ENCODE results near the gene MRPS18B. TPM values are rescaled to one million over a fixed set of nuclear protein-coding genes. Genes with fewer than 3 reads are reported as not detected.

MRPS18B gene
- total and polyA plus RNA-seq, 2 of the 13 experiments (the other 11 are each of a cell fraction or from before 2014, with no cell fraction given): 125 to 131 TPM

DNA sequence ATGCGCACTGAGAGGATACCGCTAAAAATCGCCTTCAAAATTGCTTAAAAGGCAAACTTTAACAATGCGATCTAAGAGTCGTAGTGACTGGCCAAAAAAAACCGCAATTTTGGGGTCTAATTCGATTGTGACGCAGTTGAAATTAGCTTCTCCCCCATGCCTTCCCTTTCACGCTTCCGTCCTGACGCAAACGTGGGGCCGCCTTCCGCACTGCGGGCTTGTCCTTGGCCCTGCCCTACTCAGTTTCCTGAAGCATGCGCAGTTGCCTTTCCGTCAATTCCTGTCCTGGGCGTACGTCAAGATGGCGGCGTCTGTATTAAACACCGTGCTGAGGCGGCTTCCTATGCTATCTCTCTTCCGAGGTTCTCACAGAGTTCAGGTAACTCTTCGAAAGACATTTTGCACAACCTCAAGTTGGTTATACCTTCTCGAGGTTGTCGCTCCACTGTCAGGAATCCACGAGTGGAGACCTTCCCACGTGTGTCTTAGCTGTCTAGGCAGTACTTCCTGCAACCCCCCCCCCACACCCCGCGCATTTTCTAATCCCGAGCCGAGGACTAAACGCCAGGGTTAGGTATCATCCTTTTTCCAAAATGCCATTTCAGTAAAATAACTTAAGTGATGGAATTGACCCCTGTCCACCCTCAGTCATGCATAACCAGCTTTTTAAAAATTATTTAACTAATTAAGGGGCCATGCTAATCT lies at the start of gene MRPS18B (continued):
- TF ChIP-seq ZNF609 (CRISPR knock-in tag; IDR thresholded peaks at IDR 0.05; ENCODE audit: borderline replicate concordance): peak; percentile 45; the same call in 1 of the 2 replicates
- peak; percentile 88; the same call in 1 of the 2 replicates for TF ChIP-seq BORCS8-MEF2B (CRISPR knock-in tag; IDR thresholded peaks at IDR 0.05)
- TF ChIP-seq CBX2 (IDR thresholded peaks at IDR 0.05; ENCODE audit: low read depth, low read length): no peak
- TF ChIP-seq CBX2 (CRISPR knock-in tag; IDR thresholded peaks at IDR 0.05; ENCODE audit: low read depth): no peak
- TF ChIP-seq RORA (CRISPR knock-in tag; IDR thresholded peaks at IDR 0.05): no peak
- peak; percentile 96 for TF ChIP-seq GMEB1 (CRISPR knock-in tag; IDR thresholded peaks at IDR 0.05; ENCODE audit: borderline replicate concordance)
- TF ChIP-seq DNMT1 (CRISPR knock-in tag; IDR thresholded peaks at IDR 0.05): no peak
- no peak for TF ChIP-seq ISX (CRISPR knock-in tag; conservative IDR thresholded peaks at IDR 0.05)
- TF ChIP-seq POGZ (CRISPR knock-in tag; IDR thresholded peaks at IDR 0.05): peak; percentile 6; the same call in 1 of the 2 replicates
- TF ChIP-seq FOXP1 (IDR thresholded peaks at IDR 0.05): no peak
- TF ChIP-seq FOXP1 (CRISPR knock-in tag; IDR thresholded peaks at IDR 0.05): no peak
- no peak for TF ChIP-seq ZNF709 (CRISPR knock-in tag; IDR thresholded peaks at IDR 0.05)
- peak; percentile 95 for TF ChIP-seq HNRNPLL (IDR thresholded peaks at IDR 0.05; ENCODE audit: low read depth, low read length, poor library complexity, severe bottlenecking)
- TF ChIP-seq MEIS1 (CRISPR knock-in tag; IDR thresholded peaks at IDR 0.05; ENCODE audit: borderline replicate concordance): no peak; the same call in 1 of the 2 replicates
- TF ChIP-seq THRA (CRISPR knock-in tag; IDR thresholded peaks at IDR 0.05; ENCODE audit: borderline replicate concordance): no peak
- no peak; the same call in 1 of the 2 replicates for TF ChIP-seq YEATS2 (CRISPR knock-in tag; IDR thresholded peaks at IDR 0.05; ENCODE audit: borderline replicate concordance)
- TF ChIP-seq ZSCAN25 (CRISPR knock-in tag; IDR thresholded peaks at IDR 0.05): no peak
- no peak; the same call in none of the 2 replicates for TF ChIP-seq SOX5 (CRISPR knock-in tag; IDR thresholded peaks at IDR 0.05; ENCODE audit: borderline replicate concordance)
- TF ChIP-seq ZNF343 (CRISPR knock-in tag; IDR thresholded peaks at IDR 0.05): 0 out of 2 replicates have a peak, but pooled peaks have one; percentile 9
- TF ChIP-seq IRX3 (CRISPR knock-in tag; IDR thresholded peaks at IDR 0.05; ENCODE audit: borderline replicate concordance, low read depth): peak; percentile 78; the same call in 1 of the 2 replicates
- TF ChIP-seq, protein P1, sequence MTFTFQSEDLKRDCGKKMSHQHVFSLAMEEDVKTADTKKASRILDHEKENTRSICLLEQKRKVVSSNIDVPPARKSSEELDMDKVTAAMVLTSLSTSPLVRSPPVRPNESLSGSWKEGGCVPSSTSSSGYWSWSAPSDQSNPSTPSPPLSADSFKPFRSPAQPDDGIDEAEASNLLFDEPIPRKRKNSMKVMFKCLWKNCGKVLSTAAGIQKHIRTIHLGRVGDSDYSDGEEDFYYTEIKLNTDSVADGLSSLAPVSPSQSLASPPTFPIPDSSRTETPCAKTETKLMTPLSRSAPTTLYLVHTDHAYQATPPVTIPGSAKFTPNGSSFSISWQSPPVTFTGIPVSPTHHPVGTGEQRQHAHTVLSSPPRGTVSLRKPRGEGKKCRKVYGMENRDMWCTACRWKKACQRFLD (CRISPR knock-in tag; IDR thresholded peaks at IDR 0.05; ENCODE audit: borderline replicate concordance): 0 out of 2 replicates have a peak, but pooled peaks have one; percentile 46

Measured in HepG2 (cell line).